HG02588 (cell line): ENCODE measurements around the gene OMP.

ENCODE experiments used
- ATAC-seq: cut with Tn5 transposase; IDR thresholded peaks from one replicate; pipeline ENCODE4 v1.9.1; 2021; ENCODE audit warnings: mild to moderate bottlenecking, moderate library complexity; ENCODE audit not compliant: unreplicated experiment

OMP gene

GRCh38 chr11:77121096-77121640 is 18.5 kb downstream of the OMP start:
- ATAC-seq, result no peak

GRCh38 chr11:77121876-77122575 is 19.4 kb downstream of the OMP start:
- no peak for ATAC-seq

- no peak for ATAC-seq
Observed at GRCh38 chr11:77122576-77123212, 20.1 kb downstream of the OMP start.

GRCh38 chr11:77123591-77123990 is 21.0 kb downstream of the OMP start:
- no peak for ATAC-seq

- no peak for ATAC-seq
Observed at GRCh38 chr11:77124041-77124440, 21.4 kb downstream of the OMP start.

GRCh38 chr11:77124488-77124887 is 21.8 kb downstream of the OMP start:
- ATAC-seq, result no peak

- no peak for ATAC-seq
Observed at GRCh38 chr11:77125191-77125590, 22.6 kb downstream of the OMP start.

GRCh38 chr11:77125695-77126094 is 23.1 kb downstream of the OMP start:
- no peak for ATAC-seq

- no peak for ATAC-seq
Observed at GRCh38 chr11:77126156-77126775, 23.6 kb downstream of the OMP start.

GRCh38 chr11:77126861-77127234 is 24.2 kb downstream of the OMP start:
- ATAC-seq, result no peak

GRCh38 chr11:77127235-77127911 is 24.7 kb downstream of the OMP start:
- no peak for ATAC-seq

GRCh38 chr11:77127920-77128691 is 25.5 kb downstream of the OMP start, which contains the start of gene MYO7A:
Gene MYO7A, plus strand, starts transcription at chr11:77128246. Its CDS starts 2,389 bp downstream, at chr11:77130635.
- ATAC-seq, result no peak

GRCh38 chr11:77129069-77129841 is 26.6 kb downstream of the OMP start:
- ATAC-seq, result no peak

- no peak for ATAC-seq
Observed at GRCh38 chr11:77129842-77130756, 27.5 kb downstream of the OMP start.

GRCh38 chr11:77130763-77131513 is 28.3 kb downstream of the OMP start:
- ATAC-seq, result no peak

- no peak for ATAC-seq
Observed at GRCh38 chr11:77131560-77131959, 28.9 kb downstream of the OMP start.

GRCh38 chr11:77135069-77135468 is 32.4 kb downstream of the OMP start:
- ATAC-seq, result no peak

GRCh38 chr11:77136074-77136473 is 33.4 kb downstream of the OMP start:
- ATAC-seq, result no peak
